HuH-7.5 (cell line): ENCODE data around the gene TOR1AIP2.
"Not testable (repeated sequence)": the region's sequence is repeated elsewhere in the genome, so short reads cannot be mapped to it uniquely, and the experiment has no call there.

ENCODE experiments used
- DNase-seq: peaks from one replicate; pipeline ENCODE4 v3.0.0; 2011; ENCODE audit warnings: low spot score

The TOR1AIP2 gene

DNA sequence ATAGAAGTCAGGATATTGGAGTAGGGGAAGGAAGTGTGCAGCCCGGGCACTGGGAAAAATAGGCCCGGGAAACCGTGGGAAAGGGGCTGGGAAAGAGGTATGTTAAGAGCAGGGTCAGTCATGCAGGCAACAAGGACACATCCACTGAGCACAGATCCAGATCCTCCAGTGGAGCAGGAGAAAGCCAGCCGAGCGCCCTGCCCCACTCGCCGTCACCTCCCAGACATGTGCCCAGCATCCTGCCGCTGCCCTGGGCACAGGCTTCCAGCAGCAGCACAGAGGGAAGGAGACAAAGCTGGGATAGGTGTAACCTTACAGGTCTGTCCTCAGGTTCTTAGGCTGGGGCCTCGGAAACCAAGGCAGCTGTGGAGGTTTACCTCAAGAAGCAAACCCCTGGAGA lies 70.3 kb downstream of the TOR1AIP2 start:
- DNase-seq: no peak

GRCh38 chr1:179806333-179806732 lies 71.3 kb downstream of the TOR1AIP2 start:
- DNase-seq: no peak

DNA sequence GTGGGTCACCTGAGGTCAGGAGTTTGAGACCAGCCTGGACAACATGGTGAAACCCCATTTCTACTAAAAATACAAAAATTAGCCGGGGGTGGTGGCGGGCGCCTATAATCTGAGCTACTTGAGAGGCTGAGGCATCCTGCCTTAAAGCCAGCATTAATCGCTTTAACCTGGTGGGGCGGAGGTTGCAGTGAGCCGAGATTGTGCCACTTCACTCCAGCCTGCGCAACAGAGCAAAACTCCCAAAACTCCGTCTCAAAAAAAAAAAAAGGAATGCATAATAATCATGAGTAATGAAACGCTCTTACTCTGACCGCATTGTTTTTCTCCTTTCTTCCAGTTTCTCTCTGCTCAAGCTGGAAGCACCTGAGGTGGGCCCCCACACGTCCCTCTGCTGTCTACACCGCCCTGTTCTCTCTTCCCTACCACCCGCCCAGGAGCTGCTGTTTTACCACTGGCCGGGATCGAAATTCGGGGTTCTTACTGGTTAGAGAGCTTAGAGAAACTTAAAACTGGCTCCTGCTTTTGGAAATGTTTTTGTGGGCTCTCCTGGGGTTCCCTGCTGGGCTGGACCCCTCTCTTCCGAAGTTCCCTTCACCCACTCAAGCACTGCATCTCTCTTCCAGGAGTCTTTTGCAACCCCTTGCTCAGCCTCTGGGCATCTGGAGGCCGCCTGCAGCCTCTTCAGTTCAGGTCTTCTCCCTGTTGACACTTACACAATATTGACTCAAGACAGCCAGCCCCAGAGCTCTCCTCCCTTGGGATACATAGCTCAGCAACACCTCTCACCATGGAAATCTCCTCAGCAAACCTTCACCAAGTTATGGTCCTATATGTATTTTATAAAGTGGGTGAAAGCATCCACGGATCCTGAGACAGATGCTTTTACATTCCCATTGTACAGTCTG lies 72.1 kb downstream of the TOR1AIP2 start:
- no peak for DNase-seq

DNA sequence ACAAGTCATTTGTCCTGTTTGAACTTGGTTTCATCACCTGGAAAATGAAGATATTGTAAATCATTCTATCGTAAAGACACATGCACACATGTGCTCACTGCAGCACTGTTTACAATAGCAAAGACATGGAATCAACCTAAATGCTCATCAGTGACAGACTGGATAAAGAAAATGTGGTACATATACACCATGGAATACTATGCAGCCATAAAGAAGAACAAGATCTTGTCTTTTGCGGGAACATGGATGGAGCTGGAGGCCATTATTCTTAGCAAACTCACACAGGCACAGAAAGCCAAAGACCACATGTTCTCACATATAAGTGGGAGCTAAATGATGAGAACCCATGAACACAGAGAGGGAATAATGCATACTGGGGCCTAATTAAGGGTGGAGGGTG lies 73.2 kb downstream of the TOR1AIP2 start:
- DNase-seq: not testable (repeated sequence)

GRCh38 chr1:179803918-179804317 lies 73.7 kb downstream of the TOR1AIP2 start:
- no peak for DNase-seq

DNA sequence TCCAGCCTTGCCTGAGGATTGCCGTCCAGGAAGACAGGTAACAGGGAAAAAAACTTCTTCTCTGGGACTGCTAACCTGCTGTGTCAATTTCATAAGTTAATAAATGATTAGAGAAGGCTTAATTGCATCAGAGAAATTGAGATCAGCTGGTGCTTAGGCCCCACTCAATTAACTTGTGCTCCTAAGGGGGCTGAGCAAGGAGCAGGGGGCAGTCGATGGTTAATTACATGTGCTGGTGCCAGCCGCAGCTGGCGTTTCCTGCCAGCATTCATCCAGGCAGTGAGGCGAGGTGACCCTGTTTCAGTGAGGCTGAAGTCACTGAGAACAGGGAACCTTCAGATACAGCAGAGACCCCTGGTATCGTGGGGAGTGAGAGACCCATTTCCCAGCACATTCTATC lies 74.5 kb downstream of the TOR1AIP2 start:
- no peak for DNase-seq

DNA sequence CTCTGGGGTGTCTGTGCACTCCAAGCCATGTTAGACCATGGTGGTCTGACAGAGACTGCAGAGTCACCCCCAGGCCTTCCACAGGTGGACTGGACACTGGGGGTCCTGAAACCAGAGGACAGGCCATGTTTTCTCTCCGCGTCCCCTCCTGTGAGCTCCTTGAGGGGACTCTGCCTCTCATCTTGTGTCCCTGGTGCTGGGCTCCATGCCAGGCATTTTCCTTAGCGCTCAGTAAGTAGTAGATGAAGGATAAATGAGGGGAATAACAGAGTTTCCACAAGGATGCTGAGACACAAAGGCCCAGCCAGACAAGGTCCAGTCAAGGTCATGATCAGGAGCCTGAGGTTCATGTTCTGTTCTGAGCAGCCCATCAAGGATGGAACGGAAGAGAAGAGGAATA lies 77.1 kb downstream of the TOR1AIP2 start:
- DNase-seq: no peak

- DNase-seq: no peak
Measured at GRCh38 chr1:179798864-179799516, 78.6 kb downstream of the TOR1AIP2 start.

- no peak for DNase-seq
Measured at GRCh38 chr1:179798213-179798863, 79.3 kb downstream of the TOR1AIP2 start.

- no peak for DNase-seq
Measured at GRCh38 chr1:179794669-179795068, 82.9 kb downstream of the TOR1AIP2 start.

DNA sequence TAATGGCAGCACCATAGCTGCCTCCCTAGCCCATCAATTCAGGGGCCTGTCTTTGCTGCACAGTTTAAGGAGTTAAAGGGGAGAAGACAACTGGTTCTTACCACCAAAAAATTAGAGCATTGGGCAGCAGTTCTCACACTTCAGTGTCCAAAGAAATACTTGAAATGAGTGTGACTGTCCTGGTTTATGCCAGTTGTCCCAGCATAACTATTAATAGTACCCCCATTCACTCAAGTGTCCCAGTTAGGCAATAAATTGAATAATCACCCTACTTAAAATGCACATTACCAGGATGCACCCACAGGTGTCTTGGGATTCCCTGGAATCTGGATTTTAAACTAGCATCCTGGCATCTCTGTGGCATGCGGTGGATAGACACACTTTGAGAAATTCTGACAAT lies 83.5 kb downstream of the TOR1AIP2 start:
- no peak for DNase-seq

GRCh38 chr1:179793281-179793680 lies 84.3 kb downstream of the TOR1AIP2 start:
- DNase-seq: no peak
